HG03520 (cell line): ENCODE results near the gene NOTCH1.

Source experiments
- ATAC-seq: cut with Tn5 transposase; IDR thresholded peaks from one replicate; pipeline ENCODE4 v1.9.1; 2021; ENCODE audit warnings: mild to moderate bottlenecking, moderate library complexity; ENCODE audit not compliant: unreplicated experiment

The NOTCH1 gene

DNA sequence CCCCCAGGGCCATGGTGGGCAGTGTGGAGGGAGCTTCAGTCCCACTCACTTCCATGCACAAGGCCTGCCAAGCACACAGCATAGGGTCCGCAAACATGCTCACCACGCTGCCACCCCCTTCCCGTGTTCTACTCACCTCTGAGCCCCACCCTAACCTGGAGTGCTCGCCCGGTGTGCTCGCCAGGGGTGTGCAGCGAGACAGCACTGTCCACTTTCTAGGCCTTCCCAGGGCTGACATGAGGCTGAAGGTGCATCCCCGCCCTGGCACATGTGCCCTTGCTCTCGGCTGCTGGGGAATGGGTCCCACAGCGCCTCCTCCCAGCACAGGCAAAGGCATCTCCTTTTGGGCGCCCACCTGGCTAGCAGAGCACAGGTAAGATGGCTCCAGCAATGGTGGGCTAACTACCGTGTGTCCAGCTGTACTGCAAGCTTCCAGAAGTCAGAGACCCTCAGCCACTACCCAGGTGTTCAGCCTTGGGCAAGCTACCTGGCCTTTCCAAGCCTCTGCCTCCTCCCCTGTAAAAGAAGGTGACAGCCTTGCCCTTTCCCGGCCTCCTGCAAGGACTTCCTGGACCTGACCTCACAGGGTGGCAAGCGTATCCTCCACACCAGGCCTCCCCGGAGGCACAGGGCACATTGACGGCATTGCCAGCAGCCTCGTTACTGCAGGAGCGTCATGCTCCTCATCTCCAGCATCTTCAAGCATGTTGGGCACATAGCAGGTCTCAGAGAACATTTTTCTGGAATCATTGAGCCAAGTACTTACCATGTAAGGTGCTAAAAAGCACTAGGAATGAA is 58.8 kb downstream of the NOTCH1 start:
- no peak for ATAC-seq

DNA sequence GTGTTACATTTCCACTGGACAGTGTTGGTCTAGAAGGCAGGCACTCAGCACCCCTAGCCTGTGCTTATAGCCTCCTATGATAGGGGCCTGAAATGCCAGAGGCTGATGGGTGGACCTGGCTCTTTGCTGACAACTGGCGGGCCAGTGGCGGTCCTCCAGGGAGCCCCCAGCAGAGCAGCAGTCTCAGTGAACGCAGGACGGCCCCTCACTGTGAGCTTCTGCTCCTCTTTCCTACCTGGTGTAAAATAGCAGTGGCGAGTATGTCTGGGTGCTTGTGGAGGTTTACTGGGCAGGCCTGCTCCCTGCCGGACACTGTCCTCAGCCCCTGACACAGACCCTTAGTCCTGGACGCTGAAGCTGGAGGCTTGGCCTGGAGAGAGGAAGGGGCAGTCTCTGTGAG is 59.7 kb downstream of the NOTCH1 start:
- no peak for ATAC-seq

DNA sequence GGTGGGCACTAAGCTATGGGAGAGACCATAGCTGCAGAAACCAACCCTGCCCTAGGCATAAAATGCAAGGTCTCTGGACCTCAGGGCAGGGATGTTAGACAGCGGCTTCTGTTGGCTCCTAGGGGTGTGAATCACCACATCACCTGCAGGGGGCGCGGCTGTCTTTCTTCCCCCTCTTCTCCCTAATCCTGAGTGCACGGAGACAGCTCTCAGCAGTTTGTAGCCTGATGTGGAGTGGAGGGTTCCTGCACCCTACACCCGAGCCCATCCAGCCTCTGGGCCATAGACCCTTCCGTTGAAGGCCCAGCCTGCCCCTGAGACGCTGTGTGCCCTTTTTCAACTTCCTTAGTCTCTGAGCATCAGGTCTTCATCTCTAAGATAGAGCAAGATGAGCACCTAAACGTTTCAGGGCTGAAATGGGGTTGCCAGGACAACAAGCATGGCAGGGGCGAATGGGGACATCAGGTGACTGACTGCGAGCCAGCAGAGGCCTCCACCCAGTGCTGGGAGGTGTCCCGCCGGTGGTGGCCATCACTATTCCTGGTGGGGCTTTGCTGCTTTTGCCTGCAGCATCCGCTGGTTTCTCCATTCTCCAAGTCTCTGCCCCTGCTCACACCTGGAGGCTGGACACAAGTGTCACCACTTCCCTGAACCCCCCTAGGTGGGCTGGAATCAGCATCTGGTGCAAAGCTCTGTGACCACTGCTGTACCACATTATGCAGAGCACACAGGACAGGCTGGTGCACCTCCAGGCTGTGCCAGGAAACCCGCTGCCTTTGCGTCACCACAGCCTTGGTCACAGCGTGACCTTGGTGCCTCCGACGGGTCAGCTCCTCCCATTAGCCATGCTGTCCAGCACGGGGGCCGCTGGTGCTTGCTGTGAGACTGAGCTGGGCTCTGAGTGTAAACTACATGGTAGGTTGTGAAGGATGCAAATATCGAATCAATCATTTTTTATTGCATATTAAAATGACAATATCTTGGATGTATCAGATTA is 60.5 kb downstream of the NOTCH1 start:
- ATAC-seq, result no peak

DNA sequence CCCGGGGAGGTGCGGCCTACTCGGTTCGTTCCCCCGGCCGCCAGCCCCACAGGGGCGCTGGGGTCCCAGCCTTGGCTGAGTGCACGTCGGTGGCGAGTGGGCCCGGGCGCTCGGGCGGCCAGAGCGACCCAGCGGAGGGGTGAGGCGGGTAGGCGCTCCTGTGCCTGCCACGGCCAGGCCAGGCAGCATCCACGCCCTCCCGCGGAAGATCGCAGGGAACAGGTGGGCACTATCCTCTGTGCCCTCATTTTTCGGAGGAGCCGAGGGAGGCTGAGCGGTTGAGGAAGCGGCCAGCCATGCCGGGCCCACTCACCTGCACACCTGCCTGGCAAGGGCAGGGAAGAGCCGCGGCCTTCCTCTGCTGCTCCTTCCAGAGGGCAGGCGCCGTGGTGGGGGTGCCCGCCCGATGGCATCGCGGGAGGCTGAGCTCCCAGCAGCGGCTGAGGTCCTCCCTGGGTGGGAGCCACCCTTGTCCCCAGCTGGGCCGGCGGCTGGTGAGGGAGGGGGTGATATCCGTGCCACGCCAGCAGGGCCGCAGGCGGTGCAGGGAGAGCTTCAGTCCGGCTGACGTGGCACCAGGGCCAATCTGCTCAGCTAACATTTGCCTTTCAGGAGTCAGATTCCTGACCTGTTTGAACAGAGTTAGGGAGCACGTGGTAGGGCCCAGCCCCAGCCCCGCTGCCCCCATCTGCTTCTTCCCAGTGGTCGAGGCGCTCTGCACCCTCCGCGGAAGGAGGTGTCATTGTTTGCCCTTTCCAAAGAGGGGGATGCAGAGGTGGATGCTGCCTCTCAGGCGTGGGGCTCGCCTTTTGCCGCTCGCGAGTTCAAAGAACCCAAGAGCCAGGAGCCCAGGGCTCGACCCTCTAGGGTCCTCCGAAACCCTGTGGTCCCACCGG is 61.4 kb downstream of the NOTCH1 start:
- no peak for ATAC-seq

DNA sequence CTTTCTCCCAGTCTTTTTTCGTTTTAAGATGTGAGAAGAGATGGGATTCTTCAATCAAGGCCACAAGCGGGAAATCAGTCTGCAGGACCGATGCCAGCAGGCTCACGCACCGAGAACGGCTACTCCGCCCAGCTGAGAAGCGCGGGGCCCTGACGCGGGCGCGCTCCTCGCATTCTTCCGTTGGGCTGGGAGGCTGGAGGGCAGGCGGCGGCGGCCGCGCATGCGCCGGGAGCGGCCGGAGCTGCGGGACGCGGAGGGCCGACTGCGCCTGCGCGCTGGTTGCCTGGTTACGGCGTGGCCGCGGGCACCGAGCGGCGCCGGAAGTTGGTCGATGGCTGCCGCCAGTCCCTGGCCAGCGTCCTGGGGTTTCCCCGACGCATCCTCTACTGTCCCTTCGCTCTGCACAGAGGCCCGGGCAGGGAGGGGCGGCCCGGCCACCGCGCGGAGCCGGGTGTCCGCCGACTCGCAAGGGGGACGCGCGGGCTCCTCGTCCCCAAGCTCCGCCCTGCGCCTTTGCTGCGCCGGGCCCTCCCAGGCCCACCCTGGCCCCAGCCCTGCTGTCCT is 62.2 kb downstream of the NOTCH1 start:
- ATAC-seq, result peak; percentile 58

DNA sequence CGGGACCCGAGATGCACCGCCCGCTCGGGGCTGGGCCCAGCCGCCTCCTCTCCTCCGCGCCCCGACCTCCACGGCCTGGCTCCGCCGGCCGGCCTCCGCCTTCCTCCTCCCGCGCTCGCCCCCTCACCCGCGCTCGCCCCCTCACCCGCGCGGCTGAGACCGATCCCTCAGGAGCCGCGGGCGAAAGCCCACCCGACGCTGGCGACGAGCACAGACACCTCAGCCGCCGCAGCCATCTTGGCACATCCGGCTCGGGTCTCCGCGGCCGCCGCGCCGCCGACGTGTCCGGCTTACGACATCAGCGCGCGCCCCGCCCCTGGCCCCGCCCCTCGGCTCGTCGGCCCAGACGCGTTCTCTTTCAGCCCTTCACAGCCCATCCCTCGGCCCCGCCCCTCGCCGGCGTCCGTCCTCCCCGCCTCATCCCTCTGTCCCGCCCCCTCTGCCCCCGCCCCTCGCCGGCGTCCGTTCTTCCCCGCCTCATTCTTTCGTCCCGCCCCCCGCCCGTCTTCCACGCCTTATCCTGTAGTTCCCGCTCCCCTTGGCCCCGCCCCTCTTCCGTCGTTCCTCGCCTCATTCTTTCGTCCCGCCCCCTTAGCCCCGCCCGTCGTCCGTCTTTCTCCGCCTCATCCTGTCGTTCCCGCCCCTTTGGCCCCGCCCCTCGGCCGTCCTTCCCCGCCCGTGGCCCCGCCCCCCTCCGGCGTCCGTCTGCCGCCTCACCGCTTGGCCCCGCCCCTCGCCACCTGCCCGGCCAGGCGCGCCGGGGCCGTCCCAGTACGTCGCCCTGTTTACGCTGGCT is 62.9 kb downstream of the NOTCH1 start, which contains the start of gene SEC16A:
Gene SEC16A, minus strand, starts transcription at position 248 of the 796 bp plus-strand sequence. CDS start 5,425 bp downstream, outside the sequence.
- peak; percentile 44 for ATAC-seq

DNA sequence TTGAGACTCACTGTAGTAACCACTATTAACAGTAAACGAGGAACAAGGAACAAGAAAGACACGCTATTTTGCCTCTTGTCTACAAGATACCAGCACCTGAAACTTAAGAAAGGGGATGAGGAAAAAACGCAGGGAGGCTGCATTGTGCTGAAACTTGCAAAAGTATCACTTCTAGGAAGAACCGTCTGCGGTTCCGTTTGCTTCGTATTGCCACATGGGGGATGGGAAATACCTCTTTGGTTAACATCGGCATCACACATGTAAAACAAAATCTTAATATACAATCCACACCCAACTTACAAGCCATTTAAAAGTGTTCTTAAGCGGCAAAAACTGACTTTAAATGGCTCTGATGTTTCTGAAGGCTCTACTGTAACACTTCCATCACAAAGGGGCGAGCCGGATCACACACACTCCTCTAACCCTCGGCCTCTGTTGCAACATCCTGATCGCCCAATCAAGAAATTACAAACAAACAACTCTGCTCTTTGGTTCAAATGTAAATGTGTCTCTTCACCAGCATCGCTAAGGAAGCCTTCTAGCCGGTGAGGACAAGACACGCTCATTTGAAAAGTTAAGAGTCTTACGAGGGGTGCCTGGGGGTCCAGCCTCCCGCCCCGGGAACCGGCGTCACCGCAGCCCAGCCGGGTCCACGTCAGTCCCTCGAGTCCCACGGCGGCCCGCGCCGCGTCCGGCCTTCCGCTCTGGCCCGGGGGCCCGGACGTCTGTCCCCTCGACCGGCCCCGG is 63.6 kb downstream of the NOTCH1 start:
- ATAC-seq, result no peak

DNA sequence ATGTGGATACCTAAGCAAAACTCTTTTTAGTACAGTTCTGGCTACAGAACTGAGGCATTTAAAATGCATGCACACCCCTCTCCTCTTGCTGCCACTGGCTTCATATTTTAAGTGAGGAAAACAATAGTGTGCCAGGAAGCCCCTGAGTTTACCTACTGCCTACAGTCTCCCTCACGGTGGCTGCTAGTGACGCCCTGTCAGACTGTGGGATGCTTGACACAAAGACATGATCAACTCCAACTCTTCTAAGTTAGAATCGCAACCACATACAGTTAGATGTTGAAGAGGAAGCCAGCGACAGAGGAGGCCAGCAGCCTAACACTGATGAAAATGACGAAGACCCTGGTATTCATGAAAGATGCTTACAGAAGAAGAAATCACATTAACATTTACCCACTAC is 64.3 kb downstream of the NOTCH1 start:
- ATAC-seq, result no peak

DNA sequence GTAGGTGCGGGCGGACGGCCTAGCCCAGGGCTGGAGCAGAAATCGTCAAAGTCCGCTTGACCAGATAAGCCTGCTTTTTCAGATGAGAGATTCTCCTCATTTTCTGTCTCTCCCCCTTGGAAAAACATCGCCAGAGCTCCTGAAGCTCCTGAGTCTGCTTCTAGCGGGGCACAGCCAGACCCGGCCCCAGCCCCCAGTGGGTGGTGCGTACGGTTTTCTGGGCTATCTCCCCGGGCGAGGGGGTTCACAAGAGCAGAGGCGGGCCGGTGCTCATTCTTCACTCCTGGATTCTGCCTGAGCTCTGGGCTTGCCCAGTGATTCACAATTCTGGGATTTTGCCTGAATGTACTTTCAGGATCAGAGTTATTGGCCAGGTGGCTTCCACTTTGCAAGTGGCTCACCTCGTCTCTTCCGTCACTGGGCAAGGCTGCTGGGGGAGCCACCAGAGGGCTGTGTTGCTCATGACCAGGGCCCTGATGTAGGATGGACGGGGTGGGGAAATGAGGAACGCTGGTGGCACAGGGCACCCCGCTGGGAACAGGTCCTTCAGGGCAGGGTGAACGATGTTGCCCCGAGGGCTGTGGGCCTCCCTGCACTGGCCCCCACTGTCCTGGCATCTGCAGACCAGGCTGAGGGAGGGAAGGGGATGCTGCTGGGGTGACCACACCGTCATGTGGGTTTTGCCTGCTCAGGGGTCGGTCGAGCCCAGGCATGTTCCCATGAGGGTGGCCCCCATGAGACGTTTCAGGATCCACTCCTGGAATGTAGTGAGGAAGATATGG is 69.3 kb downstream of the NOTCH1 start:
- ATAC-seq, result no peak

DNA sequence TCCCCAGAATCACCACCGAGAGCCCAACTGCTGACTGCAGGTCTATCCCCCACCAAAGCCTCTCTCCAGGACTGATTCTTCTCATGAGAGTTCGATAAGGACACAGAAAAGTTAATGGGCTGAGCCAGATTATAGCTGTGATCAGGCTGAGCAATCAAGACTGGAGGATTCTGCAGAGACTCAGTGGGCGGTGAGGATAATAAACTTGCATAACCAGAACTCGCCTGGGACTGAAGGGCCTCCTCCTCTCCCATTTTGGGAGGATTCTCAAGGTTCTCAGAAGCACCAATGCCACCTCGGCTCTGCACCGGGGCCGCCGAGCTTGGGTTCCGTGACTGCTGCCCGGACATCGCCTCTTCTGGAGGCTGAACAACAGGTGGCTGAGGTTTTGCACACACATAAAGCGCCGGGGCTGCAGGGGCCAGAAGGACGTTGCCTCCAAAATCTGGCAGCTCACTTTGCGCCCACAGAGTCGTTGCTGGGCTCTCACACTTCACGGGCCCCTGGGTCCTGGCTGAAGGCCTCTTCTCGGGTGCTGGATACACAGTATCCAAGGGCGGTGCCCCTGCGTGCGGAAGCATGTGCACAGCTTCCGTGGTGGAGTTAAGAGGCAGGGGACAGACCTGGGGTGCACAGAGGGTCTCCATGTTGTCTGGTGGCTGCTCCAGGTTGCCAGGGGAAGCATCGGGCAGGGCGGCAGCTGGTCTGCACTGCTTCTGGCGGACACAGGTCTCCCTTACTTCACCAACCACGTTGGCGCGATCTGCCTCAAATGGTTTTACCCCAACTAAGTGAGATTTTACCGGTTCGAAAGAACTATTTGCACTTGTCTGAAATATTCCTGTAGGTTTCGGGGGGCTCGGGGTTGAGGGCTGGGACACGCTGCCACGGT is 70.6 kb downstream of the NOTCH1 start:
- ATAC-seq, result no peak

DNA sequence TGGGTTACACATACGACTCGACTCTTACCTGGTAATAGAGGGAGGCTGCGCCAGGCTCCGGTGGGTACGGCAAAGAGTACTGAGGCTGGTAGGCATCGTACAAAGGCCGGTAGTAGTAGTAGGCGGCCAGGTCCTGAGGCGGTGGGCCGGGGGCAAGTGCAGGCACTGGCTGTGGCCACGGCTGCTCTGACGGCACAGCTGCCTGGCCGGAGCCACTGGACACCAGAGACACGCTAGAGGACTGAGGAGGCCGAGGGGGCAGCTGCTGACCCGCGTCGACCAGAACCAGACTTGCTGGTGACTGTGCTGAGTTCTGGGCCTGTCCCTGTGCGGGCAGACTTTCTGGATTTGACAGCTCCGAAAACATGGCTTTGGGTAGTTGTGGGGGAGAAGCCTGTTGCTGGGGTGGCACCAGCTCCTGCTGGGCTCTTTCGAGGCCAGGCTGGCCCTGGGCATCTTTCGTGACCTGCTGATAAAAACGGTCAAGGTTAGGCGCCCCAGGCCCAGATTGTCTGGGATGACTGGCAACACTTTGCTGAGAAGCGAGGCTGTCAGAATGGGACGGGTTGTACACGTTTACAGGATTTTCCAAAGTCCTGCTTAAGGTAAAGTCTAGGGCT is 71.7 kb downstream of the NOTCH1 start:
- no peak for ATAC-seq

DNA sequence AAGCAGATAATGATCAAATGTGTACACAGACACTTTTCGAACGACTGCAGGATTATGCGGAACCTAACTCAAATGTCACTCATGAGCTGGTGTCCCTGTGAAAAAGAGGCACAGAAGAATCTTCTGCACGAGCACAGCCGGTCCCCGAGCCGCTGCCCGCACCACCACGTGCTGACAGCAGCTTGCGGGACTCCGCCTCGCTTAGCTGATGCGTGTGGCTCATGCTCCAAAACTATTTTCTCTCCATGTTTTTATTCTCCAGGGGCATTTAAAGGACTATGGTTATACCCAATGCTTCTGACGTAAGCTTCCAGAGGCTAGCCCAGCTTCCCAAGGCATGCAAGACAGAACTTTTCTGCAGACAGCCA is 72.5 kb downstream of the NOTCH1 start:
- no peak for ATAC-seq

DNA sequence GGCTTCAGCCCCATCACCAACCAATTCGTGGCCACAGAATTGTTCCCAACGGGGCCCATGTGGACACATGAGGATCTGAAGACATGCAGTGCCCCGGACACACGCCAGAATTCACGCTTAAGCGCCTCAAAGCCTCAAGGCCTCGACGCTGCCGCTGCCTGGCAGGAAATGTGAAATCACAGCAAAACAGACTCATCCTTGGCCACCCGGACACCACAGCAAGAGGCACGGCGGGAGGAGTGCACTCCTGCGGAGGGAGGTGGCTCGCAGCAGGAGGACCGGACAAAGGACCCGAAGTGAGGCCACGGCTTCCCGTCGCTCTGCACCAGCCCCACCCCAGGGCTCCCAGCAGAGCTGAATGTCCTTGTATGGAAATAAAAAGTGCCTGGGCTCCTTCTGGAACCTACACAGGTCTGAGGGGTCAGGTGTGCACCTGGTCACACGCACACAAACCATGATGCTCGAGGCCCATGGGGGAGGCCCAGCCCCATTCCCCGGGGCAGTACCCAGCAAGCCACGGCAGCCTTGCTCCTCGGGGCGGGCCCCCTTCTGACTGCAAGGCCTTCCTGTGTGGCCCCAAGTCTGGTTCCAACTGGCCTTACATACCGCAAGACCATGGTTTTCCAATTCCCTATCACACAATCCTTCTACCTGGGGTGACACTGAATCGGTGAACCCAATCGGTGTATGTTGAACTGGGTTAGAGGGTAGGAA is 73.1 kb downstream of the NOTCH1 start:
- no peak for ATAC-seq

DNA sequence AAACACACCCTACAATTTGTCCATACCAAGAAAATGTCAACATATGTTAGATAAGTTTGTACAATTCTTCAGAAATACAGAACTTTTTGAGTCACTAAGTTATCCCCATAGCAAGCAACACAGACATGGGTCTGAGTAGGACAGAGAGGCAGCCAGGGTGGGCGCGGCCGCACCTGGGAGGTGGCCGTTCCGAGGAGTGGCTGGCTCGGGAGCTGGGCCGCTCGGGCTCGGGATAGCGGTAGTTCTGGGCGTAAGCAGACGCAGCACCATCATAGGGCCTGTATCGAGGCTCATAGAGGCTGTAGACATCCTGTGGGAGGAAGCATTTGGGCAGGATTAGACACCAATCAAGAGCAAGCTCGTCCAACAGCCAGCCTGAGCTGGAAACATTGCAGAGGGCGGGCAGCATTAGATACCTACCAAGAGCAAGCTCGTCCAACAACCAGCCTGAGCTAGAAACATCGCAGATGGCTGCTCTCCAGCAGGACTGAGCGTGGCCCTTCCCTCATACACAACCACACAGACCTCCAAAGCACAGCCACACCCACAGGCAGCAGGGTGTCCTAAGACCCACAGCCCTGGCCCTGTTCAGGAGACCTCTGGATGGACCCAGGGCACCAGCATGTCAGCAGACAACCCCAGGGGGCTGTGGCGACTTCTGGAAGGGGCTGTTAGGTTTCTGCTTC is 73.9 kb downstream of the NOTCH1 start:
- ATAC-seq, result no peak

DNA sequence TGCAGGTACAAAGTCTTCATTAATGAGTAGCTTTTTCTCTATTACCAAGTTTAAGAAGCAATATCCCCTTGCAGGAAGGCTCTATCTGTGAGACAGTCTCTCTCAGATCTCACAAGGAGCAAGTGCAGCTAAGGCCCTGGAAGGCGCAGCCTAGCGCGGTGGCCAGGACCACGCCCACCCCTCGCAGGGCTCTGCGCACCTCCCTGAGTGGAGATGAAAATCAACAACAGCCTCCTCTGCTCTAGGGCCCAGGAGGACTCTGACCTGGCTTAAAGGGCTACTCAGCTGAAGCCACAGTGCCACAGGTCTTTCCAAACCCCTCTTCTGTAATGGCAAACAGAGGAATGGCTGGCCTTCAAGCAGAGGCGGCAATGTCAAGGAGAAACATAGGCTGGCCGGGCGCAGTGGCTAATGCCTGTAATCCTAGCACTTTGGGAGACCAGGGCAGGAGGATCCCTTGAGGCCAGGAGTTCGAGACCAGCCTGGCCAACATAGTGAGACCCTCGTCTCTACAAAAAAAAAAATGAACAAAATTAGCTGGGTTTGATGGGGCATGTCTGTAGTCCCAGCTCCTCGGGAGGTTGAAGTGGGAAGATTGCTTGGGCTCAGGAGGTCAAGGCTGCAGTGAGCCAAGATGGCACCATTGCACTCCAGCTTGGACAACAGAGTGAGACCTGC is 74.9 kb downstream of the NOTCH1 start:
- ATAC-seq, result no peak
